Astrocyte (in vitro differentiated cells and primary cell): ENCODE measurements around the gene CACNA1D. TPM values are rescaled to one million over a fixed set of nuclear protein-coding genes. Genes with fewer than 3 reads are reported as not detected.

Source experiments
- DNase-seq: peaks from one replicate; pipeline ENCODE4 v3.0.0-alpha.2; 2010; ENCODE audit warnings: low read depth
- FAIRE-seq: peaks from 2 replicates; lab custom pipeline; 2011; peaks lifted over from hg19 to GRCh38; lab: Jason Lieb, UNC
- H2AFZ ChIP-seq: 2 replicates; pipeline ENCODE4 v1.6.0; 2012; ENCODE audit warnings: low read depth, low read length, inconsistent platforms
- H3K27ac ChIP-seq: 2 replicates; pipeline ENCODE4 v1.5.1; 2011; ENCODE audit warnings: low read depth, low read length, inconsistent platforms
- H3K27me3 ChIP-seq: 2 replicates; pipeline ENCODE4 v1.6.0; 2011; ENCODE audit warnings: low read length, inconsistent platforms; ENCODE audit not compliant: insufficient read depth
- H3K36me3 ChIP-seq: 2 replicates; pipeline ENCODE4 v1.5.1; 2011; ENCODE audit warnings: low read length, inconsistent platforms; ENCODE audit not compliant: insufficient read depth
- H3K4me1 ChIP-seq: 2 replicates; pipeline ENCODE4 v1.5.1; 2011; ENCODE audit warnings: low read length, inconsistent platforms; ENCODE audit not compliant: insufficient read depth
- H3K4me2 ChIP-seq: 2 replicates; pipeline ENCODE4 v1.6.0; 2012; ENCODE audit warnings: low read length, inconsistent platforms
- H3K4me3 ChIP-seq: 2 replicates; pipeline ENCODE4 v1.5.1; 2011; ENCODE audit warnings: low read depth, mild to moderate bottlenecking, low read length, inconsistent platforms; ENCODE audit not compliant: insufficient read depth
- H3K79me2 ChIP-seq: 2 replicates; pipeline ENCODE4 v1.6.0; 2012; ENCODE audit warnings: mild to moderate bottlenecking, low read length, inconsistent platforms; ENCODE audit not compliant: insufficient read depth
- H3K9ac ChIP-seq: 2 replicates; pipeline ENCODE4 v1.6.0; 2012; ENCODE audit warnings: mild to moderate bottlenecking, low read length, inconsistent platforms
- H3K9me3 ChIP-seq: 2 replicates; pipeline ENCODE4 v1.5.1; 2012; ENCODE audit warnings: low read depth, mild to moderate bottlenecking, low read length, inconsistent platforms; ENCODE audit not compliant: insufficient read depth
- H4K20me1 ChIP-seq: 2 replicates; pipeline ENCODE4 v1.6.0; 2012; ENCODE audit warnings: low read length, inconsistent platforms; ENCODE audit not compliant: insufficient read depth
- H3K27ac Mint-ChIP-seq: one replicate; pipeline ENCODE4 v1.8.0; 2021; ENCODE audit warnings: mild to moderate bottlenecking, mixed read lengths; ENCODE audit not compliant: unreplicated experiment
- H3K27me3 Mint-ChIP-seq: one replicate; pipeline ENCODE4 v1.8.0; 2021; ENCODE audit warnings: low read depth, mixed read lengths; ENCODE audit not compliant: unreplicated experiment
- H3K36me3 Mint-ChIP-seq: one replicate; pipeline ENCODE4 v1.8.0; 2021; ENCODE audit warnings: low read depth, mixed read lengths; ENCODE audit not compliant: unreplicated experiment
- H3K4me1 Mint-ChIP-seq: one replicate; pipeline ENCODE4 v1.8.0; 2021; ENCODE audit warnings: low read depth, mixed read lengths; ENCODE audit not compliant: unreplicated experiment
- H3K4me3 Mint-ChIP-seq: one replicate; pipeline ENCODE4 v1.8.0; 2021; ENCODE audit warnings: mild to moderate bottlenecking, moderate library complexity, mixed read lengths; ENCODE audit not compliant: unreplicated experiment
- H3K9me3 Mint-ChIP-seq: one replicate; pipeline ENCODE4 v1.8.0; 2021; ENCODE audit warnings: mild to moderate bottlenecking, mixed read lengths; ENCODE audit not compliant: unreplicated experiment
- EZH2 ChIP-seq: IDR thresholded peaks from 2 replicates; pipeline ENCODE4 v1.6.1; 2012; ENCODE audit warnings: mild to moderate bottlenecking, low read length, inconsistent platforms; ENCODE audit not compliant: insufficient read depth
- total RNA-seq: library from RNA; stranded (reverse); gene quantifications from 2 replicates; pipeline ENCODE4 v1.2.1, GENCODE V29; 2021
- TF ChIP-seq, protein P1 (sequence below): IDR thresholded peaks from 2 replicates; pipeline ENCODE4 v1.5.1; 2011; ENCODE audit warnings: low read depth, mild to moderate bottlenecking, inconsistent platforms, low read length, moderate library complexity; ENCODE audit not compliant: insufficient read depth

CACNA1D gene
- total RNA-seq, 1 donor from 2014 or later: 0.41 TPM

DNA sequence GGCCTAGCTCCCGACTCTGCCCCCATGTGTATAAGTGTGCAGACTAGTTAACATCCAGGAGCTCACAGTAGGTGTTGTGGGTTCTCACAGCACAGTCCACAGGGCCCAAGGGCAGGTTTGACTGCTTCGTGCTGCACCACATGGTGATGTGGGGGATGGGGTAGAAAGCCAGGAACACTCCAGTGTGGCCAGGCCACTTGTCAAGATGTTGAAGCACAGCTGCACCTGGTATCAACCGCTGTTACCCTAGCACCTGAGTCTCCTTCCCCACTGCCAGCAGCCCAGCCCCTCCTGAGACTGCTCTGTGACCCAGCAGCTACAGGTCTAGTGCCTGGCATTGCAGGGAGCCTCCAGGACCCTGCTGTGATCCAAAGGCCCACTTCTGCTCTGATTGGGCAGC is 298.5 kb downstream of the CACNA1D start:
- Histone ChIP-seq H4K20me1 (no peaks in the 10 kb centered on the region), H3K4me3 (no peak overlapping the region), H3K4me2 (no peak overlapping the region), H2AFZ (no peak overlapping the region), H3K79me2 (no peaks in the 10 kb centered on the region), H3K9ac (no peak overlapping the region), H3K4me1 (peaks cover 5% of the 10 kb centered on the region), H3K27ac (no peak overlapping the region), H3K9me3 (no peaks in the 10 kb centered on the region), H3K36me3 (no peaks in the 10 kb centered on the region), H3K27me3 (peaks cover 6% of the 10 kb centered on the region)
- peaks cover 20% of the 10 kb centered on the region for H3K27me3 Mint-ChIP-seq
- peaks cover 14% of the 10 kb centered on the region for H3K4me1 Mint-ChIP-seq
- H3K4me3 Mint-ChIP-seq: no peak overlapping the region
- TF ChIP-seq, protein P1, sequence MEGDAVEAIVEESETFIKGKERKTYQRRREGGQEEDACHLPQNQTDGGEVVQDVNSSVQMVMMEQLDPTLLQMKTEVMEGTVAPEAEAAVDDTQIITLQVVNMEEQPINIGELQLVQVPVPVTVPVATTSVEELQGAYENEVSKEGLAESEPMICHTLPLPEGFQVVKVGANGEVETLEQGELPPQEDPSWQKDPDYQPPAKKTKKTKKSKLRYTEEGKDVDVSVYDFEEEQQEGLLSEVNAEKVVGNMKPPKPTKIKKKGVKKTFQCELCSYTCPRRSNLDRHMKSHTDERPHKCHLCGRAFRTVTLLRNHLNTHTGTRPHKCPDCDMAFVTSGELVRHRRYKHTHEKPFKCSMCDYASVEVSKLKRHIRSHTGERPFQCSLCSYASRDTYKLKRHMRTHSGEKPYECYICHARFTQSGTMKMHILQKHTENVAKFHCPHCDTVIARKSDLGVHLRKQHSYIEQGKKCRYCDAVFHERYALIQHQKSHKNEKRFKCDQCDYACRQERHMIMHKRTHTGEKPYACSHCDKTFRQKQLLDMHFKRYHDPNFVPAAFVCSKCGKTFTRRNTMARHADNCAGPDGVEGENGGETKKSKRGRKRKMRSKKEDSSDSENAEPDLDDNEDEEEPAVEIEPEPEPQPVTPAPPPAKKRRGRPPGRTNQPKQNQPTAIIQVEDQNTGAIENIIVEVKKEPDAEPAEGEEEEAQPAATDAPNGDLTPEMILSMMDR: no peak
- TF ChIP-seq EZH2: no peak
- DNase-seq (no peak), FAIRE-seq (no peak)
- no peaks in the 10 kb centered on the region for H3K9me3 Mint-ChIP-seq
- H3K36me3 Mint-ChIP-seq: no peaks in the 10 kb centered on the region
- H3K27ac Mint-ChIP-seq: no peak overlapping the region

DNA sequence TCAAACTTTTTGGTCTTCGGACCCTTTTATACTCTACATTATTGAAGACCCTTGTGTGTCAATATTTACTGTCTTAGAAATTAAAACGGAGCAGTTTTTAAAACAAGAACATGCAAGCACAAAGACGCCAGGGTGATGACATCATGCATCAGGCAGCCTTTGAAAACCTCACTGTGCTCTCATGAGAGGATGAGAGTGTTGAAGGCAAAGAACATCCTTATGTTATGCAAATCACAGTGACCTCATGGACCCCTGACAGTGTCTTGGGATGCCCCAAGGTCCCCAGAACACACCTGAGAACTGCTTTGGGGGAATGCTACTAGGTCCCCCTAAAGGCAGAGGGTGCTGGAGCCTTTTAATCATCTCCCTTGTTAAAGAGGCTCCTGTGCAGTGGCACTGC is 300.2 kb downstream of the CACNA1D start:
- H3K9ac ChIP-seq: no peak overlapping the region
- no peaks in the 10 kb centered on the region for H3K79me2 ChIP-seq
- H3K4me1 Mint-ChIP-seq: peaks cover 17% of the 10 kb centered on the region
- TF ChIP-seq, protein P1: no peak
- no peak for TF ChIP-seq EZH2
- no peaks in the 10 kb centered on the region for H3K36me3 ChIP-seq
- H3K9me3 Mint-ChIP-seq: no peaks in the 10 kb centered on the region
- no peak for FAIRE-seq
- H3K4me3 ChIP-seq: no peak overlapping the region
- H3K4me1 ChIP-seq: peaks cover 5% of the 10 kb centered on the region
- peaks cover 10% of the 10 kb centered on the region for H3K27me3 Mint-ChIP-seq
- no peaks in the 10 kb centered on the region for H3K36me3 Mint-ChIP-seq
- no peak overlapping the region for H3K27ac ChIP-seq
- no peaks in the 10 kb centered on the region for H4K20me1 ChIP-seq
- H2AFZ ChIP-seq: no peak overlapping the region
- DNase-seq: peak; percentile 32
- peaks cover 2% of the 10 kb centered on the region for H3K27me3 ChIP-seq
- no peaks in the 10 kb centered on the region for H3K9me3 ChIP-seq
- H3K4me2 ChIP-seq: no peak overlapping the region
- no peak overlapping the region for H3K27ac Mint-ChIP-seq
- H3K4me3 Mint-ChIP-seq: no peak overlapping the region

DNA sequence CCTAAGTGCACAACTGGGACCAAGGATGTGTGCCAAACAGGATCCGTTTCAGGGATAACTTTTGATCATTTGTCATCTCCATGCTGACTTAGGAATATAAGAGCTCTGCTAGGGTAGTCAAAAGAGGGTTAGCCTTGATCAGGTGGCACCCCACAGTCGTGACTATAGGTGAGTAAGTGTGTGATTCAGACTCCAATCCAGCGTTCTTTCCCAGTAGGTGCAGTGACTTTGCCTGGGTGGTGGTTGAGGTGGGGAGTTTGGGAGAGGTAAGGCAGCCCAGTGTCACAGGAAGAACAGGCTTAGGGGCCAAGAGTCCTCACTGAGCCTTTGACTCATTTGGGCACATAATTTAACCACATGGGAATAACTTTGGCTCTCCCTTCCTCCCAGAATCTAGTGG is 300.8 kb downstream of the CACNA1D start:
- Histone ChIP-seq H3K36me3 (no peaks in the 10 kb centered on the region), H3K9me3 (no peaks in the 10 kb centered on the region), H3K79me2 (no peaks in the 10 kb centered on the region), H2AFZ (no peak overlapping the region), H3K27ac (no peak overlapping the region), H3K4me2 (no peak overlapping the region), H3K9ac (no peak overlapping the region), H3K27me3 (peaks cover 2% of the 10 kb centered on the region), H3K4me3 (no peak overlapping the region), H3K4me1 (peaks cover 5% of the 10 kb centered on the region), H4K20me1 (no peaks in the 10 kb centered on the region)
- H3K4me1 Mint-ChIP-seq: peaks cover 17% of the 10 kb centered on the region
- FAIRE-seq (no peak), DNase-seq (no peak)
- TF ChIP-seq EZH2: no peak
- TF ChIP-seq, protein P1: no peak
- H3K4me3 Mint-ChIP-seq: no peak overlapping the region
- no peaks in the 10 kb centered on the region for H3K36me3 Mint-ChIP-seq
- H3K27me3 Mint-ChIP-seq: peaks cover 10% of the 10 kb centered on the region
- peaks cover 3% of the 10 kb centered on the region for H3K9me3 Mint-ChIP-seq
- no peak overlapping the region for H3K27ac Mint-ChIP-seq
